ENCODE measurements around the gene MYO18B.

DNA sequence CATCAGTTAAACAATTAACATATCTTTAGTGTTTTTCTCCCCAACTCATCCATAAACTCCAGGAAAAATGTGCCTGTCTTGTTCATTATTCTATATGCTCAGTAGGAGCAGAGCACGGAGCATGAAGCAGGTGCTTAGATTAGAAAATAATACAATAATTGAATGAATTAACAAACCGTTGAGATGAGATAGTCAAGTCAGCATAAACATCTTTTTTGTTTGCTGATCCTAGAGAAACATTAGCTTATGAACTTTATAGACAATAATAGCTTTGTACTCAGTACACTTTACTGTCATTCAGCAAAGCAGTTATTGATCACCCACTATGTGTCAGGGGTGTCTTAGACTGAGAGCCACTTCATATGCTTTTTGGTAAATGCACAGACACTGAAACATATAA, 322.1 kb downstream of the MYO18B start:
- TF ChIP-seq, protein P1, sequence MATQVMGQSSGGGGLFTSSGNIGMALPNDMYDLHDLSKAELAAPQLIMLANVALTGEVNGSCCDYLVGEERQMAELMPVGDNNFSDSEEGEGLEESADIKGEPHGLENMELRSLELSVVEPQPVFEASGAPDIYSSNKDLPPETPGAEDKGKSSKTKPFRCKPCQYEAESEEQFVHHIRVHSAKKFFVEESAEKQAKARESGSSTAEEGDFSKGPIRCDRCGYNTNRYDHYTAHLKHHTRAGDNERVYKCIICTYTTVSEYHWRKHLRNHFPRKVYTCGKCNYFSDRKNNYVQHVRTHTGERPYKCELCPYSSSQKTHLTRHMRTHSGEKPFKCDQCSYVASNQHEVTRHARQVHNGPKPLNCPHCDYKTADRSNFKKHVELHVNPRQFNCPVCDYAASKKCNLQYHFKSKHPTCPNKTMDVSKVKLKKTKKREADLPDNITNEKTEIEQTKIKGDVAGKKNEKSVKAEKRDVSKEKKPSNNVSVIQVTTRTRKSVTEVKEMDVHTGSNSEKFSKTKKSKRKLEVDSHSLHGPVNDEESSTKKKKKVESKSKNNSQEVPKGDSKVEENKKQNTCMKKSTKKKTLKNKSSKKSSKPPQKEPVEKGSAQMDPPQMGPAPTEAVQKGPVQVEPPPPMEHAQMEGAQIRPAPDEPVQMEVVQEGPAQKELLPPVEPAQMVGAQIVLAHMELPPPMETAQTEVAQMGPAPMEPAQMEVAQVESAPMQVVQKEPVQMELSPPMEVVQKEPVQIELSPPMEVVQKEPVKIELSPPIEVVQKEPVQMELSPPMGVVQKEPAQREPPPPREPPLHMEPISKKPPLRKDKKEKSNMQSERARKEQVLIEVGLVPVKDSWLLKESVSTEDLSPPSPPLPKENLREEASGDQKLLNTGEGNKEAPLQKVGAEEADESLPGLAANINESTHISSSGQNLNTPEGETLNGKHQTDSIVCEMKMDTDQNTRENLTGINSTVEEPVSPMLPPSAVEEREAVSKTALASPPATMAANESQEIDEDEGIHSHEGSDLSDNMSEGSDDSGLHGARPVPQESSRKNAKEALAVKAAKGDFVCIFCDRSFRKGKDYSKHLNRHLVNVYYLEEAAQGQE (IDR thresholded peaks at IDR 0.05; ENCODE audit: insufficient read depth in 1 of 2, low read depth in 2 of 2, low read length in 2 of 2) = no peak
- TF ChIP-seq SIN3A (IDR thresholded peaks at IDR 0.05; ENCODE audit: borderline replicate concordance, insufficient read depth, low read length) (no peak), TAF1 (IDR thresholded peaks at IDR 0.05; ENCODE audit: borderline replicate concordance, insufficient read depth, low read length) (no peak), POLR2AphosphoS5 (IDR thresholded peaks at IDR 0.05; ENCODE audit: low read depth, low read length) (no peak), FOXP2 (optimal IDR thresholded peaks at IDR 0.05; ENCODE audit: borderline replicate concordance, extremely low read depth, extremely low read length, insufficient read depth) (no peak)

Data from PFSK-1 (cell line).